Adrenal gland (tissue), 12 donors: ENCODE data around the gene AQP5. TPM values are rescaled to one million over a fixed set of nuclear protein-coding genes. Genes with fewer than 3 reads are reported as not detected.

ENCODE experiments used
- DNase-seq, 7 donors: peaks; one replicate each; pipeline ENCODE4 v3.0.0-alpha.2; 2019 to 2020
- H3K27ac ChIP-seq, 5 donors: fragments of 200-600 bp; sonication (generic) in 4 of 5; 1 replicate in 3 of 5; 2 replicates in 2 of 5; pipeline versions ENCODE4 v1.5.1 to v1.8.0; 2016 to 2020; ENCODE audit warnings: mild to moderate bottlenecking in 1 of 5
- H3K27me3 ChIP-seq: fragments of 200-600 bp; 2 replicates; pipeline ENCODE4 v1.8.0; 2021
- H3K36me3 ChIP-seq, 2 donors: fragments of 200-600 bp; replicated peaks in 1 of 2; 1 replicate in 1 of 2; 2 replicates in 1 of 2; pipeline versions ENCODE4 v1.5.1 to v1.8.0; 2018 to 2022
- H3K4me1 ChIP-seq, 2 donors: fragments of 200-600 bp; replicated peaks in 1 of 2; 1 replicate in 1 of 2; 2 replicates in 1 of 2; pipeline versions ENCODE4 v1.5.1 to v1.8.0; 2018 to 2021
- H3K4me3 ChIP-seq, 4 donors: fragments of 200-600 bp; sonication (generic) in 3 of 4; one replicate each; pipeline ENCODE4 v1.5.1; 2016 to 2018
- H3K9me3 ChIP-seq, 3 donors: fragments of 200-600 bp; sonication (generic) in 1 of 3; replicated peaks in 1 of 3; 1 replicate in 2 of 3; 2 replicates in 1 of 3; pipeline versions ENCODE4 v1.5.1 to v1.8.0; 2016 to 2021
- POLR2A ChIP-seq, 2 donors: fragments of 450-650 bp; IDR thresholded peaks; one replicate each; pipeline ENCODE4 v1.6.1; 2017; ENCODE audit warnings: antibody characterized with exemption in 2 of 2, mild to moderate bottlenecking in 2 of 2, moderate library complexity in 1 of 2
- WGBS, 4 donors: extraction: QIAGEN DNeasy Blood & Tissue Kit in 2 of 4; methylation state at CpG; one replicate each; pipeline versions ENCODE4 v1.1.5 to v1.1.7; 2013 to 2017; 5-methylcytosine and 5-hydroxymethylcytosine counted together
- intact Hi-C, 2 donors: fragments of 100-400 bp; cut with DNase I; formaldehyde crosslinking; loops; one replicate each; pipeline versions ENCODE4 v1.14.1 to v1.15.0; 2022 to 2023
- polyA plus RNA-seq, 3 donors: library from polyadenylated mRNA; stranded (reverse); fragments of 200-250 nt in 2 of 3; fragments of 350-450 nt in 1 of 3; fragmentation: Illumina TruSeq in 1 of 3; extraction: RNeasy Lipid Tissue Mini Kit (QIAGEN cat#74804) in 1 of 3; gene quantifications; one replicate each; pipeline ENCODE4 v1.2.3, GENCODE V29; 2013 to 2014
- total RNA-seq, 9 donors: library from RNA; depleted of rRNA in 4 of 9; stranded (reverse); fragments of >200 nt in 4 of 9; fragments of 120-200 nt in 1 of 9; fragmentation: NEBNext Ultra II Directional in 1 of 9; extraction: Animal tissue kit (Norgen Biotek cat#: 25700) in 1 of 9; gene quantifications; one replicate each; pipeline versions ENCODE4 v1.1.0 to v1.2.4, GENCODE V29; 2013 to 2023
- TF ChIP-seq, protein P1 (sequence below), 6 experiments: fragments of 450-650 bp in 4 of 6; fragments of 200-600 bp in 2 of 6; sonication (generic) in 1 of 6; IDR thresholded peaks; 1 replicate in 5 of 6; 2 replicates in 1 of 6; pipeline versions ENCODE4 v1.5.1 to v1.8.0; 2016 to 2021; ENCODE audit warnings: antibody characterized with exemption in 6 of 6, mild to moderate bottlenecking in 2 of 6, moderate library complexity in 1 of 6
- donor health status: healthy with polysubstance abuse.
- donor health status: Bipolar disorder and iron deficiency.
- donor health status: DM: yes; HTN: yes; CAD: no.
- donor health status: DM: no; HTN: no; CAD: no.
- donor health status: DM: no; HTN: no; CAD: no.
- donor health status: DM: yes; HTN: yes; CAD: no.

AQP5 gene
- total and polyA plus RNA-seq, 12 donors, result 0.22 to 2.6 (median 0.84) TPM; not detected in 1

DNA sequence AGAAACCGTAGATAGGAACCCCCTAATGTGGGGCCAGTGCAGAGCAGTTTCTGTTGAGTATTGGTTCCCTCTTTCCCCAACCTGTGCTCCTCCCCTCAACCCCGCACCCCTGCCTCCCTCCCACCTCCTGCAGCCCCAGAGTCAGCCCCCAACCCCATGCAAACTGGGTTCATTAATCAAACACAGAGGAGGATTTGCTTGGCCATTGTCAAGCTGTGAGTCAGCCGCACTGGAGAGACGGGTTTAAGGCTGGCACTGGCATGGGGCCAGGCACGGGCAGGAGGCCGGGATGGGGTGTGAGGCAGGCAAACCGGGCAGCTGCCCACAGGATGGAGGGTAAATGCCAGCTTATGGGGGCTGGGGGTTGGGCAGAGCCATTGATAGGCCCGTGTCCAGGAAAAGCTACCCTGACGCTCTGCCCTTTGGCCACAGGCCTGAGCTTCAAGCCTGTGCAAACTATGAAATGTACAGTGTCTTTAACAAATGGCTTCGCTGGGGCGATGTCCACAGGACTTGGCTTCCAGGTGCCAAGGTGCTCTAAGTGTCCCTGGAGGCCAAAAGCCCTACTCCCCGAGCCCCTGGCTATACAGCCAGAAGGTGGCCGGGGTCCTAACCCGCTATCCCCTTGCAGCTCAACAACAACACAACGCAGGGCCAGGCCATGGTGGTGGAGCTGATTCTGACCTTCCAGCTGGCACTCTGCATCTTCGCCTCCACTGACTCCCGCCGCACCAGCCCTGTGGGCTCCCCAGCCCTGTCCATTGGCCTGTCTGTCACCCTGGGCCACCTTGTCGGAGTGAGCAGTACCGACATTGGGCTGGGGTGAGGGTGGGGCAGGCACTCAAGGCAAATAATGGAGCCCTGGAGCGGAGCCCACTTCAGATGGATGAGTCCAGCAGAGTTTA is 1.4 kb downstream of the AQP5 start:
- H3K9me3 ChIP-seq, result no peaks in the 10 kb centered on the region

DNA sequence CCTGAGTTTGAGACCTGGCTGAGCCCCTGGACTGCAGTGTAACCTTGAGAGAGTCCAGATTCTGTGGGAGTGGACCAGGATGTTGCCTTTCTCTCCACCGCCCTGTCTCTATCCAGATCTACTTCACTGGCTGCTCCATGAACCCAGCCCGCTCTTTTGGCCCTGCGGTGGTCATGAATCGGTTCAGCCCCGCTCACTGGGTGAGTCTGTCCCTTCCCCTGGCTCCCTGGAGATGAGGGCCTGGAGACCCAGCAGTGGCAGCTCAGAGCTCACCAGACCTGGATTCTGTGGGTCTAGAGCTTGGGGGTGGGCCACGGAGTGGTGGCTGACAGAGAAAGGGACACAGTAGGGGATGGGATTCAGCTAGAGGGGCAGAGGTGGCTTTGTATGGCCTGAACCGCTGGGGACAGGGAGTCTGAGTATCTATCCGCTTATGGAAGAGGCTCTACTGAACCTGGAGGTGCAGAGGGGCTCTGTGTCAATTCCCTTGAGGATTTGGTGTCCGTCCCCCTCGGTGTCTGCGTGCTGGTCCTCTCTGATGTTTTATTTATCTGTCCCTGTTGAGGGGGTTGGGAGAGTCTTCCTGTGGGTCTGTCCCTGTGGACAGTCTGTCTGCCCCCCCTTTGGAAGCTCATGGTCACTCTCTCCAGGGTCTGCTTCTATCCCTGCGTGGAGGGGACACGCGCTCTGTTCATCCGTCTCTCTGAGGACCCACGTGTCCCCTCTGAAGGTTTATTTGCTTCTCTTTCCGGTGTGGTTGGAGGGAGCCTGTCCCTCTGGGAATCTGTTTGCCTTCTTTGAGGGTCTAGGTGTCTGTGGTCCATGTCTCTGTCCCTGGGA is 2.5 kb downstream of the AQP5 start:
- WGBS, 4 donors, result 83 to 91% (median 89%) methylated on average over 13 to 17 of the region's 17 CpGs
- no peak overlapping the region for H3K4me3 ChIP-seq
- H3K27ac ChIP-seq, result no peak overlapping the region
- no peaks in the 10 kb centered on the region for H3K9me3 ChIP-seq
- no peak for DNase-seq
- TF ChIP-seq POLR2A (IDR thresholded peaks at IDR 0.05), result no peak
- TF ChIP-seq, protein P1, sequence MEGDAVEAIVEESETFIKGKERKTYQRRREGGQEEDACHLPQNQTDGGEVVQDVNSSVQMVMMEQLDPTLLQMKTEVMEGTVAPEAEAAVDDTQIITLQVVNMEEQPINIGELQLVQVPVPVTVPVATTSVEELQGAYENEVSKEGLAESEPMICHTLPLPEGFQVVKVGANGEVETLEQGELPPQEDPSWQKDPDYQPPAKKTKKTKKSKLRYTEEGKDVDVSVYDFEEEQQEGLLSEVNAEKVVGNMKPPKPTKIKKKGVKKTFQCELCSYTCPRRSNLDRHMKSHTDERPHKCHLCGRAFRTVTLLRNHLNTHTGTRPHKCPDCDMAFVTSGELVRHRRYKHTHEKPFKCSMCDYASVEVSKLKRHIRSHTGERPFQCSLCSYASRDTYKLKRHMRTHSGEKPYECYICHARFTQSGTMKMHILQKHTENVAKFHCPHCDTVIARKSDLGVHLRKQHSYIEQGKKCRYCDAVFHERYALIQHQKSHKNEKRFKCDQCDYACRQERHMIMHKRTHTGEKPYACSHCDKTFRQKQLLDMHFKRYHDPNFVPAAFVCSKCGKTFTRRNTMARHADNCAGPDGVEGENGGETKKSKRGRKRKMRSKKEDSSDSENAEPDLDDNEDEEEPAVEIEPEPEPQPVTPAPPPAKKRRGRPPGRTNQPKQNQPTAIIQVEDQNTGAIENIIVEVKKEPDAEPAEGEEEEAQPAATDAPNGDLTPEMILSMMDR (IDR thresholded peaks at IDR 0.05), result no peak
- no peaks in the 10 kb centered on the region for H3K36me3 ChIP-seq
- H3K27me3 ChIP-seq, result no peaks in the 10 kb centered on the region
- peaks cover 5 to 13% of the 10 kb centered on the region in 2 donors for H3K4me1 ChIP-seq
- intact Hi-C loops, result loop anchor here in 1 of 2 donors (10.0 kb wide), 1 partner anchor 99 kb away; no protein-coding TSS in a partner anchor

More for the DNA sequence above, 1.4 kb downstream of the AQP5 start:
- Histone ChIP-seq H3K4me1 (peaks cover 5 to 13% of the 10 kb centered on the region in 2 donors), H3K27ac (no peak overlapping the region), H3K36me3 (no peaks in the 10 kb centered on the region), H3K4me3 (no peak overlapping the region), H3K27me3 (no peaks in the 10 kb centered on the region)
- intact Hi-C loops, result loop anchor here in 1 of 2 donors (10.0 kb wide), 1 partner anchor 98 kb away; no protein-coding TSS in a partner anchor
- peak; percentile 76 to 87 (median 82) for DNase-seq
- TF ChIP-seq, protein P1 (IDR thresholded peaks at IDR 0.05), result no peak
- no peak for TF ChIP-seq POLR2A (IDR thresholded peaks at IDR 0.05)
- 67 to 75% (median 70%) methylated on average over 16 to 21 of the region's 21 CpGs for WGBS, 4 donors

- no peak for DNase-seq
- 68 to 77% (median 70%) methylated on average over 11 to 13 of the region's 13 CpGs for WGBS, 4 donors
- TF ChIP-seq, protein P1 (IDR thresholded peaks at IDR 0.05), result no peak
- TF ChIP-seq POLR2A (IDR thresholded peaks at IDR 0.05), result no peak
- Histone ChIP-seq H3K4me1 (peaks cover 5 to 13% of the 10 kb centered on the region in 2 donors), H3K9me3 (no peaks in the 10 kb centered on the region), H3K36me3 (no peaks in the 10 kb centered on the region), H3K27ac (no peak overlapping the region), H3K4me3 (no peak overlapping the region), H3K27me3 (peaks cover 3% of the 10 kb centered on the region)
- intact Hi-C loops, result loop anchor here (5.0 to 10.0 kb wide), 3 partner anchors 92 to 100 kb away; partner anchors contain the start of gene ASIC1 (in 1 of the 2)
These were observed 3.4 kb downstream of the AQP5 start for GRCh38 chr12:49964849-49965624.
